CD4-positive, alpha-beta T cell (primary cell): Measurements from ENCODE around the gene CEP170. TPM values are rescaled to one million over a fixed set of nuclear protein-coding genes. Genes with fewer than 3 reads are reported as not detected.

Source experiments
- ATAC-seq: fragments of 200-7000 bp; cut with Tn5 transposase; one replicate; pipeline ENCODE4 v1.10.0; 2022; ENCODE audit warnings: mild to moderate bottlenecking; ENCODE audit not compliant: poor library complexity
- CTCF ChIA-PET: fragments of 350-600 bp; sonication (Branson Sonifier 250); formaldehyde crosslinking; loops from one replicate; lab custom pipeline; 2021; ENCODE audit warnings: antibody characterized with exemption, inconsistent platforms; lab: Charles Lee
- POLR2A ChIA-PET: fragments of 350-600 bp; sonication (Branson Sonifier 250); formaldehyde crosslinking; loops from one replicate; lab custom pipeline; 2021; ENCODE audit warnings: antibody characterized with exemption, inconsistent platforms; lab: Charles Lee
- DNase-seq, 14 experiments: peaks; one replicate each; pipeline ENCODE4 v3.0.0-alpha.2; 2013 to 2020; ENCODE audit warnings: mixed read lengths in 2 of 14
- H3K27ac ChIP-seq, 2 donors: one replicate each; pipeline versions ENCODE4 v1.5.1 to v1.7.0; 2013; ENCODE audit warnings: low read length in 2 of 2, low read depth in 1 of 2, mild to moderate bottlenecking in 1 of 2
- H3K27me3 ChIP-seq, 2 experiments: 1 replicate in 1 of 2; 2 replicates in 1 of 2; pipeline versions ENCODE4 v1.6.1 to v1.7.0; 2013; ENCODE audit warnings: low read length in 2 of 2, control low read depth in 1 of 2, mild to moderate bottlenecking in 1 of 2, moderate library complexity in 1 of 2; ENCODE audit not compliant: insufficient read depth in 2 of 2, control insufficient read depth in 1 of 2
- H3K36me3 ChIP-seq: one replicate; pipeline ENCODE4 v1.6.1; 2013; ENCODE audit warnings: low read length, control low read depth; ENCODE audit not compliant: insufficient read depth
- H3K4me1 ChIP-seq: one replicate; pipeline ENCODE4 v1.6.1; 2013; ENCODE audit warnings: low read length, control low read depth; ENCODE audit not compliant: insufficient read depth
- H3K4me3 ChIP-seq: one replicate; pipeline ENCODE4 v1.5.1; 2013; ENCODE audit warnings: mild to moderate bottlenecking, low read length, moderate library complexity
- H3K9me3 ChIP-seq, 2 experiments: 1 replicate in 1 of 2; 2 replicates in 1 of 2; pipeline versions ENCODE4 v1.6.1 to v1.7.0; 2013; ENCODE audit warnings: low read length in 2 of 2, mild to moderate bottlenecking in 2 of 2, control low read depth in 1 of 2, moderate library complexity in 1 of 2; ENCODE audit not compliant: control insufficient read depth in 1 of 2, insufficient read depth in 1 of 2
- H3K27ac Mint-ChIP-seq: one replicate; pipeline ENCODE4 v1.8.0; 2020; ENCODE audit warnings: mixed read lengths
- H3K27me3 Mint-ChIP-seq: one replicate; pipeline ENCODE4 v1.8.0; 2021; ENCODE audit warnings: mixed read lengths
- H3K36me3 Mint-ChIP-seq: one replicate; pipeline ENCODE4 v1.8.0; 2021; ENCODE audit warnings: low read depth, mixed read lengths
- H3K4me1 Mint-ChIP-seq: one replicate; pipeline ENCODE4 v1.8.0; 2021; ENCODE audit warnings: low read depth, mixed read lengths
- H3K4me3 Mint-ChIP-seq: one replicate; pipeline ENCODE4 v1.8.0; 2020; ENCODE audit warnings: mild to moderate bottlenecking, mixed read lengths
- H3K9me3 Mint-ChIP-seq: one replicate; pipeline ENCODE4 v1.8.0; 2020; ENCODE audit warnings: mixed read lengths
- intact Hi-C, 2 experiments: fragments of 100-400 bp; cut with DNase I in 1 of 2; cut with micrococcal nuclease in 1 of 2; formaldehyde crosslinking; loops; one replicate each; pipeline versions ENCODE4 v1.15.1 to v1.9.0; 2023 to 2025; cut with DNase I, micrococcal nuclease
- total RNA-seq, 174 experiments: library from RNA in 2 of 174; stranded (reverse) in 2 of 174; gene quantifications; one replicate each; pipeline ENCODE4 v1.2.3 and lab custom pipeline; 2021 to 2026
- TF ChIP-seq, protein P1 (sequence below): fragments of 200-600 bp; IDR thresholded peaks from one replicate; pipeline ENCODE4 v1.8.0; 2022; ENCODE audit warnings: antibody characterized with exemption, mild to moderate bottlenecking

The CEP170 gene
- total RNA-seq, 2 experiments from 2014 or later: 34.7 to 38.2 TPM

DNA sequence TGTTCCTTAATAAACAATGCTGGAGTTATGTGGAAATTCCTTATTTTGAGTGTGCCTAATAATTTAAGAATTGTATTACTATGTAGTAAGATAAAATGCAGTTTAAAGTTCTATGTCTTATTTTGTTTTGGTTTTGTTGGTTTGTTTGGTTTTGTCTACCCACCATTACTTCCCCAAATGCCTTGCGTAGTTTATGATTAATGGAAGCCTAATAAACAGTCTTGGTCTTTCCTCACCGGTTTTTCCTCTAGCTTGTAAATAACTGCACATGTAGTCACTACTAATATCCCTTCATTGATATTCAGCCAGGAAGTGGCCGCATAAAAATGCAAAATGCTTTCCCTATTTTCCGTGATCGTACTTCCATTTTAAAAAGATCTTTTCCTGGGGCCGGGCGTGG, 3.6 kb upstream of the CEP170 start:
- H3K9me3 ChIP-seq: no peaks in the 10 kb centered on the region
- ChIA-PET POLR2A (no interaction called here), CTCF (no interaction called here)
- H3K4me3 ChIP-seq: no peak overlapping the region
- Mint-ChIP-seq H3K9me3 (no peaks in the 10 kb centered on the region), H3K36me3 (peaks cover 30% of the 10 kb centered on the region), H3K4me1 (peaks cover 50% of the 10 kb centered on the region), H3K4me3 (no peak overlapping the region), H3K27ac (no peak overlapping the region), H3K27me3 (no peaks in the 10 kb centered on the region)
- no peaks in the 10 kb centered on the region for H3K36me3 ChIP-seq
- DNase-seq (no peak), ATAC-seq (no peak)
- no peak overlapping the region for H3K27ac ChIP-seq
- peaks cover 15% of the 10 kb centered on the region for H3K4me1 ChIP-seq
- intact Hi-C loops: loop anchor here (5.0 to 10.0 kb wide), 7 partner anchors 154 to 1741 kb away; partner anchors contain the start of genes ADSS2 (in 1 of the 2), COX20 (in 1 of the 2), DESI2 (in 1 of the 2) and FH (in 1 of the 2)
- H3K27me3 ChIP-seq: no peaks in the 10 kb centered on the region
- TF ChIP-seq, protein P1, sequence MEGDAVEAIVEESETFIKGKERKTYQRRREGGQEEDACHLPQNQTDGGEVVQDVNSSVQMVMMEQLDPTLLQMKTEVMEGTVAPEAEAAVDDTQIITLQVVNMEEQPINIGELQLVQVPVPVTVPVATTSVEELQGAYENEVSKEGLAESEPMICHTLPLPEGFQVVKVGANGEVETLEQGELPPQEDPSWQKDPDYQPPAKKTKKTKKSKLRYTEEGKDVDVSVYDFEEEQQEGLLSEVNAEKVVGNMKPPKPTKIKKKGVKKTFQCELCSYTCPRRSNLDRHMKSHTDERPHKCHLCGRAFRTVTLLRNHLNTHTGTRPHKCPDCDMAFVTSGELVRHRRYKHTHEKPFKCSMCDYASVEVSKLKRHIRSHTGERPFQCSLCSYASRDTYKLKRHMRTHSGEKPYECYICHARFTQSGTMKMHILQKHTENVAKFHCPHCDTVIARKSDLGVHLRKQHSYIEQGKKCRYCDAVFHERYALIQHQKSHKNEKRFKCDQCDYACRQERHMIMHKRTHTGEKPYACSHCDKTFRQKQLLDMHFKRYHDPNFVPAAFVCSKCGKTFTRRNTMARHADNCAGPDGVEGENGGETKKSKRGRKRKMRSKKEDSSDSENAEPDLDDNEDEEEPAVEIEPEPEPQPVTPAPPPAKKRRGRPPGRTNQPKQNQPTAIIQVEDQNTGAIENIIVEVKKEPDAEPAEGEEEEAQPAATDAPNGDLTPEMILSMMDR: no peak

DNA sequence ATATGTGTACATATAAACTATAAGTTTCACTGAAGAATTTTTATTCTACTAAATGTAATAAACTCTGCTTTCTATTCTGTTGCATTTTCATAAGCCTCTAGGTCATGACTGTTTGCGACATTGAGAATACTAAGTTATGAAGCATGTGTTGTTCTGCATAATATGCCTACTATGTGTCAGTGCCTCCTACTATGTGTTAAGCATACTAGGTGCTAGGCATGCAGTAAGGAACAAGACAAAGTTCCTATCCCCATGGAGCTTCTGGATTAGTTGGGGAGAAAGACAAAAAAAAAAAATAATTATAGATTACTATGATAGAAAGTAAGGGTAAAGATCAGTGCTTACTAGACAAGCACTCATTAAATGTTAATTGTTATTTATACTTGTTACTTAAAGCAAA, 2.1 kb upstream of the CEP170 start:
- Histone ChIP-seq H3K9me3 (no peaks in the 10 kb centered on the region), H3K4me3 (no peak overlapping the region), H3K36me3 (no peaks in the 10 kb centered on the region), H3K27ac (no peak overlapping the region), H3K4me1 (peaks cover 20% of the 10 kb centered on the region), H3K27me3 (no peaks in the 10 kb centered on the region)
- peaks cover 30% of the 10 kb centered on the region for H3K36me3 Mint-ChIP-seq
- ChIA-PET CTCF (interaction anchor here (1.3 kb wide), 1 partner anchor 16 kb away, joined by 3 read pairs; no protein-coding TSS in a partner anchor), POLR2A (interaction anchor here (1.0 to 2.8 kb wide), 2 partner anchors 19 to 818 kb away, joined by 3 to 11 read pairs; no protein-coding TSS in a partner anchor)
- intact Hi-C loops: loop anchor here (5.0 to 10.0 kb wide), 7 partner anchors 152 to 1740 kb away; partner anchors contain the start of genes ADSS2 (in 1 of the 2), COX20 (in 1 of the 2), DESI2 (in 1 of the 2) and FH (in 1 of the 2)
- H3K27me3 Mint-ChIP-seq: no peaks in the 10 kb centered on the region
- peak overlapping the region; percentile 98 for H3K4me3 Mint-ChIP-seq
- TF ChIP-seq, protein P1: no peak
- no peaks in the 10 kb centered on the region for H3K9me3 Mint-ChIP-seq
- H3K27ac Mint-ChIP-seq: peak overlapping the region; percentile 100
- ATAC-seq (no peak), DNase-seq (no peak)
- H3K4me1 Mint-ChIP-seq: peaks cover 56% of the 10 kb centered on the region

DNA sequence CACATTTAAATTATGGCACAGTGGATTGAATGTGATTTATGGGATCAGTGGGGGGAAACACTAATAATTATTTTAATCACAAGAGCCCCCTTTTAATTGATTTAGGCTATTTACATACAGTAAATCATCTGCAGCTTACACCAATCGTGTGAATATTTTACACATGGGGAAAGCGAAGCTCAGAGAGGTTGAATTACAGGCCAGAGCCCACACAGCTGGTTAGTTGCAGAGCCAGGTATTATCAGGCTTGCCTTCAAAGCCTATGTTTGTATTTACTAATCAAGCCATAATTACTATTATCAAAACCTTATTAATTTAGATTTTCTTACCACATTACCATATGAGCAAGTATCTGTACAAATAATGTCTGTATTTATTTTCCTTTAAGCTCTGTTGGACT, 1.5 kb upstream of the CEP170 start:
- peaks cover 20% of the 10 kb centered on the region for H3K4me1 ChIP-seq
- H3K27ac ChIP-seq: peak overlapping the region; percentile 97 to 99
- no peaks in the 10 kb centered on the region for H3K9me3 ChIP-seq
- DNase-seq (no peak), ATAC-seq (no peak)
- no peaks in the 10 kb centered on the region for H3K36me3 ChIP-seq
- ChIA-PET CTCF (interaction anchor here (1.3 to 1.5 kb wide), 2 partner anchors 16 to 20 kb away, joined by 3 to 4 read pairs; no protein-coding TSS in a partner anchor), POLR2A (interaction anchor here (1.0 to 3.0 kb wide), 9 partner anchors 10 to 1195 kb away, joined by 3 to 31 read pairs (median 9); partner anchors contain the start of gene ADSS2)
- Mint-ChIP-seq H3K27ac (peak overlapping the region; percentile 100), H3K4me3 (peak overlapping the region; percentile 98), H3K9me3 (no peaks in the 10 kb centered on the region), H3K27me3 (no peaks in the 10 kb centered on the region), H3K36me3 (peaks cover 30% of the 10 kb centered on the region), H3K4me1 (peaks cover 62% of the 10 kb centered on the region)
- intact Hi-C loops: loop anchor here (5.0 to 10.0 kb wide), 7 partner anchors 152 to 1739 kb away; partner anchors contain the start of genes ADSS2 (in 1 of the 2), COX20 (in 1 of the 2), DESI2 (in 1 of the 2) and FH (in 1 of the 2)
- H3K27me3 ChIP-seq: no peaks in the 10 kb centered on the region
- TF ChIP-seq, protein P1: no peak
- peak overlapping the region; percentile 99 for H3K4me3 ChIP-seq
